Muscle of leg (tissue), 11 donors: Measurements from ENCODE around the gene TMEM214. TPM values are rescaled to one million over a fixed set of nuclear protein-coding genes. Genes with fewer than 3 reads are reported as not detected.

Experiments
- DNase-seq: peaks from one replicate; pipeline ENCODE4 v3.0.0; 2013
- H3K27ac ChIP-seq: one replicate; pipeline ENCODE4 v1.5.1; 2013; ENCODE audit warnings: mild to moderate bottlenecking, low read length, control low read depth
- H3K27me3 ChIP-seq: one replicate; pipeline ENCODE4 v1.6.1; 2013; ENCODE audit warnings: low read length; ENCODE audit not compliant: control insufficient read depth, insufficient read depth
- H3K36me3 ChIP-seq: one replicate; pipeline ENCODE4 v1.6.1; 2013; ENCODE audit warnings: low read length; ENCODE audit not compliant: control insufficient read depth, insufficient read depth
- H3K4me1 ChIP-seq: one replicate; pipeline ENCODE4 v1.6.1; 2013; ENCODE audit warnings: low read length; ENCODE audit not compliant: control insufficient read depth, insufficient read depth
- H3K4me3 ChIP-seq: one replicate; pipeline ENCODE4 v1.5.1; 2013; ENCODE audit warnings: low read length, control low read depth
- H3K9me3 ChIP-seq: replicated peaks from 2 replicates; pipeline ENCODE4 v1.6.1; 2013; ENCODE audit warnings: low read depth, low read length; ENCODE audit not compliant: control insufficient read depth
- WGBS: methylation state at CpG from one replicate; pipeline ENCODE4 v1.1.5; 2013; ENCODE audit warnings: missing lambda C conversion rate; ENCODE audit not compliant: insufficient coverage; 5-methylcytosine and 5-hydroxymethylcytosine counted together
- polyA plus RNA-seq, 8 donors: library from polyadenylated mRNA; unstranded; fragments of 120-200 nt; gene quantifications; one replicate each; pipeline versions ENCODE4 v1.2.1 to v1.2.3, GENCODE V29; 2013; ENCODE audit warnings: inconsistent platforms in 1 of 8, low replicate concordance in 1 of 8; ENCODE audit not compliant: insufficient read length in 8 of 8, insufficient read depth in 1 of 8
- total RNA-seq: library from RNA; stranded (reverse); fragments of 120-200 nt; gene quantifications from one replicate; pipeline ENCODE4 v1.2.4, GENCODE V29; 2013

The TMEM214 gene
- total and polyA plus RNA-seq, 9 donors = 31.3 to 78.4 (median 69.1) TPM

DNA sequence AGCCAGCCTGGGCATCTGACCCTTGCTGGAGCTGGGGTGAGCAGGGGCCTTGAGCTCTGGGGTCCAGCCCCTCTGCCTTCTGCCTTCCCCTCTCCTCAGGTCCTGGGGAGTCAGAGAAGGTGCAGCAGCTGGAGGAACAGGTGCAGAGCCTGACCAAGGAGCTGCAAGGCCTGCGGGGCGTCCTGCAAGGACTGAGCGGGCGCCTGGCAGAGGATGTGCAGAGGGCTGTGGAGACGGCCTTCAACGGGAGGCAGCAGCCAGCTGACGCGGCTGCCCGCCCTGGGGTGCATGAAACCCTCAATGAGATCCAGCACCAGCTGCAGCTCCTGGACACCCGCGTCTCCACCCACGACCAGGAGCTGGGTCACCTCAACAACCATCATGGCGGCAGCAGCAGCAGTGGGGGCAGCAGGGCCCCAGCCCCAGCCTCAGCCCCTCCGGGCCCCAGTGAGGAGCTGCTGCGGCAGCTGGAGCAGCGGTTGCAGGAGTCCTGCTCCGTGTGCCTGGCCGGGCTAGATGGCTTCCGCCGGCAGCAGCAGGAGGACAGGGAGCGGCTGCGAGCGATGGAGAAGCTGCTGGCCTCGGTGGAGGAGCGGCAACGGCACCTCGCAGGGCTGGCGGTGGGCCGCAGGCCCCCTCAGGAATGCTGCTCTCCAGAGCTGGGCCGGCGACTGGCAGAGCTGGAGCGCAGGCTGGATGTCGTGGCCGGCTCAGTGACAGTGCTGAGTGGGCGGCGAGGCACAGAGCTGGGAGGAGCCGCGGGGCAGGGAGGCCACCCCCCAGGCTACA lies 49.4 kb downstream of the TMEM214 start:
- WGBS = 76% methylated on average over 38 of the region's 38 CpGs
- peaks cover 1% of the 10 kb centered on the region for H3K27me3 ChIP-seq
- peaks cover 14% of the 10 kb centered on the region for H3K36me3 ChIP-seq
- H3K4me1 ChIP-seq = peaks cover 86% of the 10 kb centered on the region
- no peaks in the 10 kb centered on the region for H3K9me3 ChIP-seq
- peak overlapping the region; percentile 83 for H3K27ac ChIP-seq
- no peak for DNase-seq
- H3K4me3 ChIP-seq = no peak overlapping the region

DNA sequence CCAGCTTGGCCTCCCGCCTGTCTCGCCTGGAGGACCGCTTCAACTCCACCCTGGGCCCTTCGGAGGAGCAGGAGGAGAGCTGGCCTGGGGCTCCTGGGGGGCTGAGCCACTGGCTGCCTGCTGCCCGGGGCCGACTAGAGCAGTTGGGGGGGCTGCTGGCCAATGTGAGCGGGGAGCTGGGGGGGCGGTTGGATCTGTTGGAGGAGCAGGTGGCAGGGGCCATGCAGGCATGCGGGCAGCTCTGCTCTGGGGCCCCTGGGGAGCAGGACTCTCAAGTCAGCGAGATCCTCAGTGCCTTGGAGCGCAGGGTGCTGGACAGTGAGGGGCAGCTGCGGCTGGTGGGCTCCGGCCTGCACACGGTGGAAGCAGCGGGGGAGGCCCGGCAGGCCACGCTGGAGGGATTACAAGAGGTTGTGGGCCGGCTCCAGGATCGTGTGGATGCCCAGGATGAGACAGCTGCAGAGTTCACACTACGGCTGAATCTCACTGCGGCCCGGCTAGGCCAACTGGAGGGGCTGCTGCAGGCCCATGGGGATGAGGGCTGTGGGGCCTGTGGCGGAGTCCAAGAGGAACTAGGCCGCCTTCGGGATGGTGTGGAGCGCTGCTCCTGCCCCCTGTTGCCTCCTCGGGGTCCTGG lies 50.1 kb downstream of the TMEM214 start:
- peaks cover 14% of the 10 kb centered on the region for H3K36me3 ChIP-seq
- WGBS = 61% methylated on average over 26 of the region's 27 CpGs
- DNase-seq = peak; percentile 71
- H3K9me3 ChIP-seq = no peaks in the 10 kb centered on the region
- peaks cover 83% of the 10 kb centered on the region for H3K4me1 ChIP-seq
- peak overlapping the region; percentile 83 for H3K27ac ChIP-seq
- H3K4me3 ChIP-seq = no peak overlapping the region
- peaks cover 4% of the 10 kb centered on the region for H3K27me3 ChIP-seq

DNA sequence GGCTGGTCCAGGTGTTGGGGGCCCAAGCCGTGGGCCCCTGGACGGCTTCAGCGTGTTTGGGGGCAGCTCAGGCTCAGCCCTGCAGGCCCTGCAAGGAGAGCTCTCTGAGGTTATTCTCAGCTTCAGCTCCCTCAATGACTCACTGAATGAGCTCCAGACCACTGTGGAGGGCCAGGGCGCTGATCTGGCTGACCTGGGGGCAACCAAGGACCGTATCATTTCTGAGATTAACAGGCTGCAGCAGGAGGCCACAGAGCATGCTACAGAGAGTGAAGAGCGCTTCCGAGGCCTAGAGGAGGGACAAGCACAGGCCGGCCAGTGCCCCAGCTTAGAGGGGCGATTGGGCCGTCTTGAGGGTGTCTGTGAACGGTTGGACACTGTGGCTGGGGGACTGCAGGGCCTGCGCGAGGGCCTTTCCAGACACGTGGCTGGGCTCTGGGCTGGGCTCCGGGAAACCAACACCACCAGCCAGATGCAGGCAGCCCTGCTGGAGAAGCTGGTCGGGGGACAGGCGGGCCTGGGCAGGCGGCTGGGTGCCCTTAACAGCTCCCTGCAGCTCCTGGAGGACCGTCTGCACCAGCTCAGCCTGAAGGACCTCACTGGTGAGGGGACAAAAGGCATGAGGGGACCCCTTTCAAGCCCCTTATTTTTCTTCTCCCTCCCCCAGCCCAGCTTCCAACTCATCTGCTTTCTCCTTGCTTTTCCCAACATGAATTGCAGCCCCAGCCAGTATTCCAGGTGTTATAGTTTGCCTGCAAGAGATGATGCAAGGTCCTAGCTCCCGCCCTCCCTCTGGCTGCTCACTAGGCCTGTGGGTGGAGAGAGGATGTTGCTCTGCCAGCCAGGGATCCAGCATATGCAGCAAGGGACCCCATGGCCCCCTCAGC lies 50.9 kb downstream of the TMEM214 start:
- Histone ChIP-seq H3K4me1 (peaks cover 79% of the 10 kb centered on the region), H3K27me3 (peaks cover 4% of the 10 kb centered on the region), H3K27ac (peak overlapping the region; percentile 83), H3K9me3 (no peaks in the 10 kb centered on the region), H3K4me3 (no peak overlapping the region), H3K36me3 (peaks cover 14% of the 10 kb centered on the region)
- no peak for DNase-seq
- 77% methylated on average over 18 of the region's 20 CpGs for WGBS

DNA sequence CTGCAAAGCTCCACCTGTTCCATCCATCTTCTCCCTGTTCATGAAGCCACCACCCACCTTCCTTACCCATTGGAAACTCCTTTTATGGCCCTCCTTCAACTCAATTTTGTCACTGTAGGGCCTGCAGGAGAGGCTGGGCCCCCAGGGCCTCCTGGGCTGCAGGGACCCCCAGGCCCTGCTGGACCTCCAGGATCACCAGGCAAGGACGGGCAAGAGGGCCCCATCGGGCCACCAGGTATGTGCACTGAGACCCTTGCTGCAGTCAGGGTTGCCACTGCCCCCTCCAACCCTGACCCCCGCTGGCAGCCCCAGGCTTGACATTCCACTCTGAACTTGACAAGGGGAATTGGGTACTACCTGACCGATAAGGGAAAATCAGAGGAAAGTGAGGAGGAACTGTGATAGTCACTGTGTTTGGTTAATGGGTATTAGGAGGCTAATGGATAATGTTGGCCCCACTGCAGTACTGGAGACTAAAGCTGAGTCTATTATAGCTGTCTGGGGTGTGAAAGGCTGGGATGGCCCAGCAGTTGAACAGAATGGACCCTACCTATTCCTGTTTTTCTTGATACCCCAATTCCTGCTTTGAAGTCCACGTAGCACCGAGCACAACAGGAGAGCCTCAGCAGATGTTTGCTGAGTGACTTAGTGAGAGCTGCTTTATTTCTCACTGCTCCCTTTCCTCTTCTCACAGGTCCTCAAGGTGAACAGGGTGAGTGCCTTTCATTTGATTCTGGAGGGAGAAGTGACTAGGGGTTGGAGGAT lies 51.7 kb downstream of the TMEM214 start:
- H3K4me3 ChIP-seq = no peak overlapping the region
- peaks cover 4% of the 10 kb centered on the region for H3K27me3 ChIP-seq
- H3K27ac ChIP-seq = no peak overlapping the region
- peaks cover 14% of the 10 kb centered on the region for H3K36me3 ChIP-seq
- DNase-seq = no peak
- no peaks in the 10 kb centered on the region for H3K9me3 ChIP-seq
- 83% methylated on average over 4 of the region's 6 CpGs for WGBS
- H3K4me1 ChIP-seq = peaks cover 73% of the 10 kb centered on the region

GRCh38 chr2:27085062-27085672 lies 52.4 kb downstream of the TMEM214 start:
- peaks cover 4% of the 10 kb centered on the region for H3K27me3 ChIP-seq
- H3K27ac ChIP-seq = peak overlapping the region; percentile 4
- H3K4me1 ChIP-seq = peaks cover 66% of the 10 kb centered on the region

DNA sequence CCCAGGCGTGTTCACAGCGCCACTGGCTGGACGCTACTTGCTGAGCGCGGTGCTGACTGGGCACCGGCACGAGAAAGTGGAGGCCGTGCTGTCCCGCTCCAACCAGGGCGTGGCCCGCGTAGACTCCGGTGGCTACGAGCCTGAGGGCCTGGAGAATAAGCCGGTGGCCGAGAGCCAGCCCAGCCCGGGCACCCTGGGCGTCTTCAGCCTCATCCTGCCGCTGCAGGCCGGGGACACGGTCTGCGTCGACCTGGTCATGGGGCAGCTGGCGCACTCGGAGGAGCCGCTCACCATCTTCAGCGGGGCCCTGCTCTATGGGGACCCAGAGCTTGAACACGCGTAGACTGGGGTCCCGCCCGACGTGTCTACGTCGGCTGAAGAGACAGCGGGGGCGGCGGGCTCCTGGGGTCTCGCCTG lies 52.9 kb downstream of the TMEM214 start:
- Histone ChIP-seq H3K9me3 (no peaks in the 10 kb centered on the region), H3K27ac (peak overlapping the region; percentile 4), H3K4me1 (peaks cover 61% of the 10 kb centered on the region), H3K36me3 (peaks cover 14% of the 10 kb centered on the region), H3K4me3 (peak overlapping the region; percentile 62), H3K27me3 (peaks cover 4% of the 10 kb centered on the region)
- WGBS = 3% methylated on average over 38 of the region's 38 CpGs
- peak; percentile 78 for DNase-seq

More at GRCh38 chr2:27085062-27085672, 52.4 kb downstream of the TMEM214 start:
- no peak for DNase-seq
- whole genome bisulfite sequencing = 51% methylated on average over 6 of the region's 10 CpGs
- peaks cover 14% of the 10 kb centered on the region for H3K36me3 ChIP-seq
- peak overlapping the region; percentile 62 for H3K4me3 ChIP-seq
- no peaks in the 10 kb centered on the region for H3K9me3 ChIP-seq

DNA sequence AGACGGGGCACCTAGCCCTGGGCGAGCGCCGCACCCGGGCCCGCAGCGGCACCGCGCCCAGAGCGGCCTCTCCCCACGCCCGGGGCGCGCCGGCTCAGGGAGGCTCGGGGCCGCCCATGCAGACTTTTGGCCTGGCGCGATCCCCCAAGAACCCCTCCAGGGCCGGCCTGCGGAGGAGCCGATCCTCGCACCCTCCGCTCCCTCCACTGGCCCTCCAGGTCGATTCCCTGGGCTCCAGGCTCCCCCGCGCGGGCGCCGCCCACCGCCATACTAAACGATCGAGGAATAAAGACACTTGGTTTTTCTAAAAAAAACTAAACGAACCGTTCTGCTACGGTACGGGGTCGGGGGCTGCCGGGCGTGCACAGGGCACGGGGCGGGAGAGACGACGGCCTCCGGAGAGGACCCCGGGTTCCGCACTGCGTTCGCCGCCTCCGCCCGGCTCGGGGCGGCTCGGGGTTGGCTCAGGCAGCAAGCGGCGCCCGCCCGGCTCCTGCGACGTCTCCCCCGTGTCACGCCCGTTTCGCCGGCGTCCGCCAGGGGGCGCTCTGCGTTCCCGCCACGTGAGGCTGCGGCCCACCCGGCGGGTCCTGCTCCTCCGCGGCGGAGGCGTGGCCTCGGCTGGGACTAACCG lies 53.4 kb downstream of the TMEM214 start:
- Histone ChIP-seq H3K27me3 (peaks cover 4% of the 10 kb centered on the region), H3K36me3 (peaks cover 14% of the 10 kb centered on the region), H3K4me3 (peak overlapping the region; percentile 62), H3K4me1 (peaks cover 55% of the 10 kb centered on the region), H3K27ac (peak overlapping the region; percentile 71), H3K9me3 (no peaks in the 10 kb centered on the region)
- WGBS = under 1% methylated on average over 79 of the region's 81 CpGs
- DNase-seq = peak; percentile 97

- DNase-seq = no peak
- WGBS = 3% methylated on average over 51 of the region's 54 CpGs
- H3K27ac ChIP-seq = peak within 1 kb of the TSS; percentile 71
Measured at GRCh38 chr2:27086724-27087593, 54.2 kb downstream of the TMEM214 start, which contains the start of gene KHK. KHK (plus strand) TSS chr2:27086772; CDS start chr2:27087260, 488 bp downstream.

More at GRCh38 chr2:27086724-27087593, 54.2 kb downstream of the TMEM214 start, which contains the start of gene KHK:
- peaks cover 4% of the 10 kb centered on the region for H3K27me3 ChIP-seq
- H3K36me3 ChIP-seq = peaks cover 11% of the 10 kb centered on the region
- H3K4me1 ChIP-seq = peaks cover 48% of the 10 kb centered on the region
- peak within 1 kb of the TSS; percentile 62 for H3K4me3 ChIP-seq
- H3K9me3 ChIP-seq = no peaks in the 10 kb centered on the region
